SK-N-SH (cell line): Measurements from ENCODE around the gene C1QTNF8. TPM values are rescaled to one million over a fixed set of nuclear protein-coding genes. Genes with fewer than 3 reads are reported as not detected.

ENCODE experiments used
- CTCF ChIA-PET: fragments of 300-600, 350-600 bp; formaldehyde crosslinking; extraction: SDS; loops from one replicate; lab custom pipeline; 2021; lab: Yijun Ruan, JAX
- POLR2A ChIA-PET: fragments of 350-600 bp; sonication (Branson Sonifier 250); formaldehyde crosslinking; extraction: SDS; loops from one replicate; lab custom pipeline; 2020; ENCODE audit warnings: antibody characterized with exemption, inconsistent platforms; lab: Yijun Ruan, JAX
- DNase-seq: peaks from one replicate; pipeline ENCODE4 v3.0.0; 2012
- H2AFZ ChIP-seq: fragments of 200-600 bp; sonication (generic); 2 replicates; pipeline ENCODE4 v1.8.1; 2016; ENCODE audit warnings: antibody characterized with exemption, mild to moderate bottlenecking, low read depth
- H3F3A ChIP-seq: fragments of 200-600 bp; sonication (generic); replicated peaks from 2 replicates; pipeline ENCODE3; 2016; ENCODE audit warnings: antibody characterized with exemption, mild to moderate bottlenecking; ENCODE audit not compliant: insufficient read depth
- H3K27ac ChIP-seq, 2 experiments: fragments of 200-500 bp in 1 of 2; fragments of 200-600 bp in 1 of 2; sonication (Bioruptor generic) in 1 of 2; sonication (generic), shearing (Covaris generic) in 1 of 2; 2 replicates each; pipeline versions ENCODE4 v1.5.1 to v1.6.1; 2014 to 2016; ENCODE audit warnings: low read depth in 2 of 2, inconsistent platforms in 1 of 2, low read length in 1 of 2, mild to moderate bottlenecking in 1 of 2, mixed read lengths in 1 of 2
- H3K27me3 ChIP-seq: fragments of 200-600 bp; sonication (generic), shearing (Covaris generic); 2 replicates; pipeline ENCODE4 v1.6.1; 2016; ENCODE audit warnings: mixed run types; ENCODE audit not compliant: insufficient read depth
- H3K36me3 ChIP-seq, 2 experiments: fragments of 200-500 bp in 1 of 2; fragments of 200-600 bp in 1 of 2; sonication (Bioruptor generic) in 1 of 2; sonication (generic) in 1 of 2; replicated peaks in 1 of 2; 2 replicates each; pipeline versions ENCODE3 to v1.5.1; 2014 to 2016; ENCODE audit warnings: low read length in 1 of 2, mild to moderate bottlenecking in 1 of 2; ENCODE audit not compliant: insufficient read depth in 2 of 2, control insufficient read depth in 1 of 2
- H3K4me1 ChIP-seq, 2 experiments: fragments of 200-500 bp in 1 of 2; fragments of 200-600 bp in 1 of 2; sonication (Bioruptor generic) in 1 of 2; sonication (generic), shearing (Covaris generic) in 1 of 2; 2 replicates each; pipeline versions ENCODE4 v1.5.1 to v1.6.1; 2014 to 2016; ENCODE audit warnings: low read depth in 1 of 2, low read length in 1 of 2, mixed run types in 1 of 2; ENCODE audit not compliant: insufficient read depth in 2 of 2, control insufficient read depth in 1 of 2
- H3K4me2 ChIP-seq: fragments of 200-600 bp; sonication (generic), shearing (Covaris generic); 2 replicates; pipeline ENCODE4 v1.6.1; 2017; ENCODE audit warnings: mixed run types
- H3K4me3 ChIP-seq, 2 experiments: fragments of 200-500 bp in 1 of 2; fragments of 200-600 bp in 1 of 2; sonication (Bioruptor generic) in 1 of 2; sonication (generic), shearing (Covaris generic) in 1 of 2; 2 replicates each; pipeline versions ENCODE4 v1.5.1 to v1.8.1; 2014 to 2016; ENCODE audit warnings: low read depth in 2 of 2, inconsistent platforms in 1 of 2, low read length in 1 of 2, mild to moderate bottlenecking in 1 of 2, mixed read lengths in 1 of 2, moderate library complexity in 1 of 2
- H3K79me2 ChIP-seq: fragments of 200-600 bp; sonication (generic); 2 replicates; pipeline ENCODE4 v1.8.1; 2017; ENCODE audit warnings: mild to moderate bottlenecking; ENCODE audit not compliant: insufficient read depth
- H3K9ac ChIP-seq: fragments of 200-600 bp; sonication (generic); 2 replicates; pipeline ENCODE4 v1.6.1; 2017; ENCODE audit warnings: mixed run types
- H3K9me2 ChIP-seq: fragments of 200-600 bp; sonication (generic); 2 replicates; pipeline ENCODE4 v1.6.1; 2017; ENCODE audit warnings: mixed run types
- H3K9me3 ChIP-seq: fragments of 200-600 bp; sonication (generic); 2 replicates; pipeline ENCODE4 v1.6.1; 2017; ENCODE audit warnings: mixed run types, mild to moderate bottlenecking, moderate library complexity
- H4K20me1 ChIP-seq: fragments of 200-600 bp; sonication (generic); 2 replicates; pipeline ENCODE4 v1.6.1; 2017; ENCODE audit warnings: mild to moderate bottlenecking, mixed run types; ENCODE audit not compliant: insufficient read depth
- CHD2 ChIP-seq: fragments of 150-350 bp; IDR thresholded peaks from 2 replicates; pipeline ENCODE4 v1.6.1; 2018; ENCODE audit warnings: low read length; ENCODE audit not compliant: partially characterized antibody
- ELF1 ChIP-seq: IDR thresholded peaks from 2 replicates; pipeline ENCODE4 v1.4.0; 2012
- FOSL2 ChIP-seq: IDR thresholded peaks from 2 replicates; pipeline ENCODE4 v1.4.0; 2012; ENCODE audit warnings: low read depth, mild to moderate bottlenecking, moderate library complexity, borderline replicate concordance
- JUND ChIP-seq: IDR thresholded peaks from 2 replicates; pipeline ENCODE4 v1.4.0; 2012
- MEF2A ChIP-seq: IDR thresholded peaks from 2 replicates; pipeline ENCODE4 v1.4.0; 2012; ENCODE audit warnings: low read depth, borderline replicate concordance
- NRF1 ChIP-seq: IDR thresholded peaks from 2 replicates; pipeline ENCODE4 v1.6.1; 2012; ENCODE audit warnings: low read depth, mild to moderate bottlenecking, low read length
- RFX5 ChIP-seq: IDR thresholded peaks from 2 replicates; pipeline ENCODE4 v1.6.1; 2012; ENCODE audit warnings: mild to moderate bottlenecking, improper control_type of control experiment, low read length
- SMC3 ChIP-seq: IDR thresholded peaks from 2 replicates; pipeline ENCODE4 v1.6.1; 2012; ENCODE audit warnings: low read depth, low read length, improper control_type of control experiment
- TAF1 ChIP-seq: IDR thresholded peaks from 2 replicates; pipeline ENCODE4 v1.6.1; 2012; ENCODE audit warnings: low read depth, mild to moderate bottlenecking, low read length, moderate library complexity, borderline replicate concordance
- YY1 ChIP-seq: IDR thresholded peaks from 2 replicates; pipeline ENCODE4 v1.4.0; 2012; ENCODE audit warnings: low read depth, mild to moderate bottlenecking
- WGBS: methylation state at CpG from one replicate; pipeline ENCODE4 v1.1.6; 2017; ENCODE audit warnings: low lambda C conversion rate; 5-methylcytosine and 5-hydroxymethylcytosine counted together
- polyA plus RNA-seq, 3 experiments: library from polyadenylated mRNA; depleted of rRNA; stranded (reverse); fragments of >200 nt; gene quantifications; 2 replicates each; pipeline ENCODE4 v1.2.3, GENCODE V29; 2012
- TF ChIP-seq, protein P1 (sequence below): fragments of 200-600 bp; sonication (generic); IDR thresholded peaks from 2 replicates; pipeline ENCODE4 v1.6.1; 2017; ENCODE audit warnings: antibody characterized with exemption, mild to moderate bottlenecking, moderate library complexity

Gene C1QTNF8
- polyA plus RNA-seq, 1 of the 3 experiments (the other 2 are of a cell fraction), result not detected

DNA sequence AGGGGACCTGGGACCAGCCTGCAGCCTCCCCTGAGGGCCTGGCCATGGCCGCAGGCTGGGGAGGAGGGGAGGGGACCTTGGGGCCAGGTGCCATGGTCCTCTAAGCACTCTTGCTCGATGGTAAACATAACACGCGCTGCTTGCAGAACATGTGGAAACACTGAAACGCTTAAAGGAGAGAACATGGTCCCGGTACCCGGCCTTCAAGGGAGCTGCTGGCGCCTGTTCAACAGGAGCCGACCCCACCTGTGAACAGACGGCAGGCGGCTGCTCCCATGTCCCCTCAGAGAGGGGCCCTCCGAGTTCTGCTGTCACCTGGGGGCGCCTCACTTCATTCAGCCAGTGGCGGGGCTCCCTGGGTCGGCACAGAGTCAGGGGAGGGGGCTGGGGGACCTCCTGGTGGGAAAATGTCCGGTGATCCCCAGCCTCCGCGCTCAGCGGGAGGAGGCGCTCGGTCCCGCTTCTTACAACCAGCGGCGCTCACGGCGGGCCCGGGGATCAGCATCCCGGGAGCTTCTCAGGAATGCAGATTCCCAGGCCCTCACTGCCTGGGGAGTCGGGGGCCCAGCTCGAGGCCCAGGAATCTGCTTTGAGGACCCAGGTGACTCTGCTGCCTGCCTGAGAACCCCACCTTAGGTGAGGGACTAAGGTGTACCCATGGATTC is 24.4 kb downstream of the C1QTNF8 start:
- Histone ChIP-seq H3F3A (peaks cover 3% of the 10 kb centered on the region), H3K9ac (no peak overlapping the region), H3K9me2 (no peaks in the 10 kb centered on the region), H3K4me2 (no peak overlapping the region), H3K4me3 (no peak overlapping the region), H3K79me2 (no peaks in the 10 kb centered on the region), H3K27me3 (peaks cover 88% of the 10 kb centered on the region), H3K27ac (no peak overlapping the region), H3K4me1 (no peaks in the 10 kb centered on the region), H2AFZ (no peak overlapping the region), H3K9me3 (no peaks in the 10 kb centered on the region), H3K36me3 (no peaks in the 10 kb centered on the region), H4K20me1 (peaks cover 5% of the 10 kb centered on the region; the same call in 1 of the 2 replicates)
- DNase-seq, result no peak
- TF ChIP-seq SMC3 (no peak), RFX5 (no peak), TAF1 (no peak)
- WGBS, result 4% methylated on average over 23 of the region's 30 CpGs
- ChIA-PET POLR2A (no interaction called here), CTCF (interaction anchor here (1.1 to 4.4 kb wide), 2 partner anchors 15 to 31 kb away, joined by 4 to 38 read pairs; no protein-coding TSS in a partner anchor)

DNA sequence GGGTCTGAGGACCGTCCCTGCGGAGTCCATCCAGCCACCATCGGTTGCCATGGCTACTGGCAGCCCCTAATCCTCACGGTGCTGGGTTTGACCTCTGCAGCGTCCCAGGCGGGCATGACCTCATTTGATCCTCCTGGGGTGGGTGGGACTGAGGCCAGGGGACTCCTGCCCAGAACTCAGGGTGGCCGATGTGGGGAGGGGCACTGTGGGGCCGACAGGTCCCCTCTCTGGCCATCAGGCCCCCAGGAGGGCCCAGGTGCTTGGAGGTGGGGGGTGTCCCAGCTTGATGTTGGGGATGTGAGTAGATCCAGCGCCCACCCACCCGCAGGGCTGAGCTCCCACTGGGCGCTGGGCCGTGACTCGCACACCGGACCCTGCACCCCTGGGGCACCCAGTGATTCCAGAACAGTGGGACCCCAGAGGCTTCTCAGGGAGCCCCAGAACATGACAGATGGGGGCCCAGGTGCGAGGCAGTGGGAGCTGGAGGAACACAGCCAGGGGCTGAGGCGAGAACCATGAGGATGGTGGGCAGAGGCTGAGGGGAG is 25.1 kb downstream of the C1QTNF8 start:
- TF ChIP-seq CHD2, result no peak
- no peak for TF ChIP-seq MEF2A
- TF ChIP-seq FOSL2, result no peak
- Histone ChIP-seq H3K27ac (no peak overlapping the region), H3K9me3 (no peaks in the 10 kb centered on the region), H4K20me1 (no peaks in the 10 kb centered on the region), H3F3A (no peaks in the 10 kb centered on the region), H3K9ac (no peak overlapping the region), H3K4me2 (no peak overlapping the region), H3K4me1 (no peaks in the 10 kb centered on the region), H3K4me3 (no peak overlapping the region), H3K36me3 (no peaks in the 10 kb centered on the region), H2AFZ (no peak overlapping the region), H3K27me3 (peaks cover 90% of the 10 kb centered on the region), H3K9me2 (no peaks in the 10 kb centered on the region), H3K79me2 (no peaks in the 10 kb centered on the region)
- ChIA-PET CTCF (interaction anchor here (1.1 to 4.4 kb wide), 2 partner anchors 14 to 32 kb away, joined by 4 to 38 read pairs; no protein-coding TSS in a partner anchor), POLR2A (no interaction called here)
- no peak for DNase-seq
- WGBS, result 18% methylated on average over 8 of the region's 16 CpGs

DNA sequence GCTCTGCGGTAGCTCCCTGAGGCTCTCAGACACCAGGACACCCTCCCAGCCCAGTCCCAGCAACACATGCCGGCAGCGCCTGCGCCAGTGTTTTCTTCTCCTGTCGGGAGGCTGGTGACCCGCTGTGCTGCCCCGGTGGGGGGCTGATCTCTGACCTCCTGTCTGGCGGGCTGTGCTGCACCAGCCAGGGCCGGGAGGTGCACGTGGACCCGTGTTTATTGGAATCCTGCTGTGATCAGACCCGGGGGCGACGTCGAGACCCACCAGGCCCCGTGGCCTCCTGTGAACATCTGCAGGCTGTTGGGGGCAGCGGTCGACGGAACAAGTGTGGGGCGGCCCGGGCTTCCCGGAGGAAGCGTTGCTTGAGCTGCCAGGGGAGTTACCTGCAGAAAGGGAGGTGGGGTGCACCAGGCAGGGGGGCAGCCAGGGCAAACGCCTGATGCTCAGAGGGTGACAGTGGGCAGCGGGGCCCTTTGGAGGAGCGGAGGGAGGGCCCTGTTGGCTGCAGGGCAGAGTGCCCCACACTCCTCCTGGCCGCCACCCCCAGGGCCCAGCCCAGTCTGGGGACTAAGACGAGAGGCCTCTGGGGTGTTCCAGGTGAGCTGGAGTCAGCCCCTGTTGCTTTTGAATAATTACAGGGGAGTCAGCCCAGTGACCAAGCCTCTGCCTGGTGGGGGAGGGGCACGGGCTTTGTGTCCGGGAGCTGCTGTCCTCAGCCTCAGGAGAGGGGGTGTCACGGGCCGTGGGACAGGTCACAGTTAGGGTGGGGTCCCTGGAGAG is 25.8 kb downstream of the C1QTNF8 start:
- CTCF ChIA-PET, result interaction anchor here (1.1 to 4.4 kb wide), 3 partner anchors 13 to 286 kb away, joined by 4 to 38 read pairs (median 4); no protein-coding TSS in a partner anchor
- H3K27me3 ChIP-seq, result peaks cover 94% of the 10 kb centered on the region

More for the DNA sequence above, 25.8 kb downstream of the C1QTNF8 start:
- Histone ChIP-seq H3K4me3 (no peak overlapping the region), H3K9me3 (no peaks in the 10 kb centered on the region), H3K36me3 (no peaks in the 10 kb centered on the region), H3K79me2 (no peaks in the 10 kb centered on the region)
- POLR2A ChIA-PET, result no interaction called here
- no peak for DNase-seq
- 10% methylated on average over 19 of the region's 32 CpGs for WGBS
- no peak for TF ChIP-seq JUND
- TF ChIP-seq RFX5, result no peak
- no peak for TF ChIP-seq YY1
- TF ChIP-seq ELF1, result no peak
- no peak for TF ChIP-seq TAF1
- TF ChIP-seq, protein P1, sequence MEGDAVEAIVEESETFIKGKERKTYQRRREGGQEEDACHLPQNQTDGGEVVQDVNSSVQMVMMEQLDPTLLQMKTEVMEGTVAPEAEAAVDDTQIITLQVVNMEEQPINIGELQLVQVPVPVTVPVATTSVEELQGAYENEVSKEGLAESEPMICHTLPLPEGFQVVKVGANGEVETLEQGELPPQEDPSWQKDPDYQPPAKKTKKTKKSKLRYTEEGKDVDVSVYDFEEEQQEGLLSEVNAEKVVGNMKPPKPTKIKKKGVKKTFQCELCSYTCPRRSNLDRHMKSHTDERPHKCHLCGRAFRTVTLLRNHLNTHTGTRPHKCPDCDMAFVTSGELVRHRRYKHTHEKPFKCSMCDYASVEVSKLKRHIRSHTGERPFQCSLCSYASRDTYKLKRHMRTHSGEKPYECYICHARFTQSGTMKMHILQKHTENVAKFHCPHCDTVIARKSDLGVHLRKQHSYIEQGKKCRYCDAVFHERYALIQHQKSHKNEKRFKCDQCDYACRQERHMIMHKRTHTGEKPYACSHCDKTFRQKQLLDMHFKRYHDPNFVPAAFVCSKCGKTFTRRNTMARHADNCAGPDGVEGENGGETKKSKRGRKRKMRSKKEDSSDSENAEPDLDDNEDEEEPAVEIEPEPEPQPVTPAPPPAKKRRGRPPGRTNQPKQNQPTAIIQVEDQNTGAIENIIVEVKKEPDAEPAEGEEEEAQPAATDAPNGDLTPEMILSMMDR, result no peak
- TF ChIP-seq NRF1, result no peak
- TF ChIP-seq, all 33 proteins: peak for 0
- H3K9me2 ChIP-seq, result no peaks in the 10 kb centered on the region
- H4K20me1 ChIP-seq, result no peaks in the 10 kb centered on the region
- H3K4me1 ChIP-seq, result no peaks in the 10 kb centered on the region
- H2AFZ ChIP-seq, result no peak overlapping the region
- H3K4me2 ChIP-seq, result no peak overlapping the region
- no peak overlapping the region for H3K9ac ChIP-seq
- H3K27ac ChIP-seq, result no peak overlapping the region
- H3F3A ChIP-seq, result no peaks in the 10 kb centered on the region
